Coronary artery (tissue), 2 donors: ENCODE data around the gene AOC3.

Experiments used
- DNase-seq: peaks from one replicate; pipeline ENCODE4 v3.0.0-alpha.2; 2017; ENCODE audit warnings: low spot score
- H3K27ac ChIP-seq, 2 donors: fragments of 200-600 bp; sonication (generic); one replicate each; pipeline ENCODE4 v1.5.1; 2016 to 2019
- H3K4me3 ChIP-seq: fragments of 200-600 bp; sonication (generic); 2 replicates; pipeline ENCODE4 v1.5.1; 2016; ENCODE audit warnings: mild to moderate bottlenecking, moderate library complexity
- TF ChIP-seq, protein P1 (sequence below): fragments of 200-600 bp; sonication (generic); IDR thresholded peaks from one replicate; pipeline ENCODE4 v1.5.1; 2019; ENCODE audit warnings: antibody characterized with exemption

The AOC3 gene

GRCh38 chr17:42817866-42818265, 33.1 kb upstream of the AOC3 start:
- peak; percentile 14 for DNase-seq
- H3K4me3 ChIP-seq: no peak overlapping the region
- TF ChIP-seq, protein P1, sequence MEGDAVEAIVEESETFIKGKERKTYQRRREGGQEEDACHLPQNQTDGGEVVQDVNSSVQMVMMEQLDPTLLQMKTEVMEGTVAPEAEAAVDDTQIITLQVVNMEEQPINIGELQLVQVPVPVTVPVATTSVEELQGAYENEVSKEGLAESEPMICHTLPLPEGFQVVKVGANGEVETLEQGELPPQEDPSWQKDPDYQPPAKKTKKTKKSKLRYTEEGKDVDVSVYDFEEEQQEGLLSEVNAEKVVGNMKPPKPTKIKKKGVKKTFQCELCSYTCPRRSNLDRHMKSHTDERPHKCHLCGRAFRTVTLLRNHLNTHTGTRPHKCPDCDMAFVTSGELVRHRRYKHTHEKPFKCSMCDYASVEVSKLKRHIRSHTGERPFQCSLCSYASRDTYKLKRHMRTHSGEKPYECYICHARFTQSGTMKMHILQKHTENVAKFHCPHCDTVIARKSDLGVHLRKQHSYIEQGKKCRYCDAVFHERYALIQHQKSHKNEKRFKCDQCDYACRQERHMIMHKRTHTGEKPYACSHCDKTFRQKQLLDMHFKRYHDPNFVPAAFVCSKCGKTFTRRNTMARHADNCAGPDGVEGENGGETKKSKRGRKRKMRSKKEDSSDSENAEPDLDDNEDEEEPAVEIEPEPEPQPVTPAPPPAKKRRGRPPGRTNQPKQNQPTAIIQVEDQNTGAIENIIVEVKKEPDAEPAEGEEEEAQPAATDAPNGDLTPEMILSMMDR: no peak
- H3K27ac ChIP-seq: no peak overlapping the region

DNA sequence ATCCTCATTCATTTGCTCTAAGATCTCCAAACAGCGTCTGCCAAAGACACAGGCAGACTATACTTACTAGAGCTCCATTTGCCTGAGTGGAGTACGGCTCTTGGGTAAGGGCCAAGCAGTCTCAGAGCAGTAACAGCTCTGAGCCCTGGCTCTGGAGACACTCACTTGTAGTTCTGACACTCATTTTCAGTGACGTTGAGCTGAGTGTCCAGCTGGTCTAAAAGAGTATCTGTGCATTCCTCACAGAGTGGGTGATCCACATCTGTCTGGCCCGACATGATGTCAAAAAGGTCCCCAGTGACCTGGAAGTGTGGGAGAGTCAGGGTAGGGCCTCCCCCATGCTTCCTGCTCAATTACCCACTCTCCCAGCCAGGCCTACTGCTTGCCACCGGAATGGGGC, 32.6 kb upstream of the AOC3 start:
- Histone ChIP-seq H3K4me3 (no peak overlapping the region), H3K27ac (no peak overlapping the region)
- peak; percentile 2 for DNase-seq
- TF ChIP-seq, protein P1: no peak

DNA sequence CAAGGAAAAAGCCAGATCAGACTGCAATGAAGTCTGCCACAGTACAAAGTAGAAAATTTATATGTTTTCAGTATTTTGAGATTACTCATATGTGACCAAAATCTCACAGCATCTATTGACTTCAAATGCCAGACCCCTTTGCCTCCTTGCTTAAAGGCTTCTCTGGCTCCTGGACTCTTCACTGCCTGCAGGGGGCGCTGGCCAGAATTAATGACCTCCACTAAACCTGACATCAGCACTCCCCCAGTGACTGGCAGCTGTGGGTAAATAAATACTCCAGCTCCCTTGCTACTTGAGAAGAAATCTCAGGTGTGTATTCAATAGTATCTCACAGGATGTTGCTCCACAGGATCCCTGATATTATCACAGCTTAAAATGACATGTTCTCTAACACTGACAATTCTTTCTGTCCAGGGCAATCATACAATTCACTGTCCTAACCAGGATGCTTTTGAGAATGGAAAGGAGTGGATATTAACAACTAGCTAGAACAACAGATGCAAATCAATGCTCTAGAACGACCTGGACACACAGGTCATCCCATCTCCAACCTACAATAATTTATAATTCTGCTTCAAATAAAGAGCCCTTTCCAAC, 31.0 kb upstream of the AOC3 start:
- peak; percentile 70 for DNase-seq
- Histone ChIP-seq H3K4me3 (no peak overlapping the region), H3K27ac (no peak overlapping the region)
- TF ChIP-seq, protein P1: peak; percentile 40

- H3K4me3 ChIP-seq: no peak overlapping the region
- DNase-seq: peak; percentile 9
- TF ChIP-seq, protein P1: no peak
- H3K27ac ChIP-seq: no peak overlapping the region
Observed at GRCh38 chr17:42821176-42821575, 29.8 kb upstream of the AOC3 start.

DNA sequence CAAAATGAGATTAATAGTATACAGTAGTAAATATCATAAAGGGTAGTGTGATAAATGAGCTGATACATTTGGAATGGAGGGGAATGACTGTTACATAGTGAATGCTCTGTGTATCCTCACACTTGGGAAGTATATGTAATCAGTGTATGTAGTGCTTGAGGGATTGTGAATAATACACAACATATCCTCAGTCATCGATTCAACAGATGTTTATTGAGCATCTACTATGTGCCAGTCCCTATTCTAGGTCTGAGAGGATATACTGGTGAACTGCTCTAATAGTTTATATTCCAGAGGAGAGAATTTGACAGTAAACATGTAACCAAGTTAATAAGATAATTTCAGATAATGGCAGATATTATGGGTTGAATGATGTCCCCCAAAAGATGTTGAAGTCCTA, 23.5 kb upstream of the AOC3 start:
- Histone ChIP-seq H3K4me3 (no peak overlapping the region), H3K27ac (no peak overlapping the region)
- no peak for DNase-seq
- TF ChIP-seq, protein P1: no peak

DNA sequence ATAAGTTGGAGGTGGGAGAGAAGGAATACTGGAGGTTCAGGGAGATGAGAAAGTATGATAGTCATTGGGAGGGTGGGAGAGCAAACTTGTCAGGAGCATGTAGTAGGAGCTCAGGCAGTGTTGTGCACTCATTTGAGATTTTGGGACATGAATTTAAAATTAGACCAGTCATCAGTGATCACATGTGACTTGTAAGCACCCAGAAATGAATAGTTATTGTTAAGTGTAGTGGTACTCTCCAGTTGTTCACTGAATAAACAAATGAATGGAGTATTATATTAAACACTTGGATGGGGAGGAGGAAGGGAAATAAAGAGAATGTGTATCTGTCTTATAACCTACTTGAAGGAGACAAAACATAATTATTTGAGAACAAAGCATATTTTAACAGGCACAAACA, 20.0 kb upstream of the AOC3 start:
- H3K4me3 ChIP-seq: no peak overlapping the region
- DNase-seq: no peak
- TF ChIP-seq, protein P1: no peak
- H3K27ac ChIP-seq: no peak overlapping the region

- TF ChIP-seq, protein P1: no peak
Observed at GRCh38 chr17:42832213-42832933, 18.6 kb upstream of the AOC3 start.

More at GRCh38 chr17:42832213-42832933, 18.6 kb upstream of the AOC3 start:
- H3K27ac ChIP-seq: peak overlapping the region; percentile 84 to 86
- DNase-seq: peak; percentile 11
- peak overlapping the region; percentile 81 for H3K4me3 ChIP-seq
